K562 (cell line): ENCODE data around the gene TBATA.

Source experiments
- EP300 ChIP-seq: IDR thresholded peaks from 2 replicates; pipeline ENCODE4 v1.6.1; 2012; ENCODE audit warnings: low read length, improper control_type of control experiment
- GABPA ChIP-seq: fragments of 200-800 bp; sonication (Bioruptor generic); conservative IDR thresholded peaks from 2 replicates; pipeline ENCODE4 v1.6.1; 2016; ENCODE audit warnings: low read depth, missing genetic modification characterization, missing compliant biosample characterization
- HDAC2 ChIP-seq: fragments of 450-650 bp; IDR thresholded peaks from 2 replicates; pipeline ENCODE4 v1.6.1; 2016; ENCODE audit warnings: mild to moderate bottlenecking
- SNRNP70 ChIP-seq: fragments of 200-400 bp; formaldehyde crosslinking; optimal IDR thresholded peaks from 2 replicates; pipeline ENCODE3; 2017; ENCODE audit warnings: low read depth, low read length
- TF ChIP-seq, protein P1 (sequence below), 3 experiments: IDR thresholded peaks in 2 of 3; conservative IDR thresholded peaks in 1 of 3; 2 replicates each; pipeline ENCODE4 v1.5.1; 2011 to 2012; ENCODE audit warnings: low read length in 3 of 3, mild to moderate bottlenecking in 3 of 3, control low read depth in 2 of 3, improper control_type of control experiment in 1 of 3, inconsistent platforms in 1 of 3, low read depth in 1 of 3, mixed read lengths in 1 of 3, moderate library complexity in 1 of 3; ENCODE audit not compliant: insufficient read depth in 2 of 3
- TF ChIP-seq, protein P2 (sequence below), 2 experiments: fragments of 450-650 bp; conservative IDR thresholded peaks; 2 replicates each; pipeline ENCODE4 v1.6.1; 2017; ENCODE audit warnings: mild to moderate bottlenecking in 2 of 2, moderate library complexity in 2 of 2
- TF ChIP-seq, protein P3 (sequence below): fragments of 250-450 bp; sonication (Bioruptor Pico); IDR thresholded peaks from 2 replicates; pipeline ENCODE4 v1.5.0; 2020; ENCODE audit warnings: mild to moderate bottlenecking, borderline replicate concordance

DNA sequence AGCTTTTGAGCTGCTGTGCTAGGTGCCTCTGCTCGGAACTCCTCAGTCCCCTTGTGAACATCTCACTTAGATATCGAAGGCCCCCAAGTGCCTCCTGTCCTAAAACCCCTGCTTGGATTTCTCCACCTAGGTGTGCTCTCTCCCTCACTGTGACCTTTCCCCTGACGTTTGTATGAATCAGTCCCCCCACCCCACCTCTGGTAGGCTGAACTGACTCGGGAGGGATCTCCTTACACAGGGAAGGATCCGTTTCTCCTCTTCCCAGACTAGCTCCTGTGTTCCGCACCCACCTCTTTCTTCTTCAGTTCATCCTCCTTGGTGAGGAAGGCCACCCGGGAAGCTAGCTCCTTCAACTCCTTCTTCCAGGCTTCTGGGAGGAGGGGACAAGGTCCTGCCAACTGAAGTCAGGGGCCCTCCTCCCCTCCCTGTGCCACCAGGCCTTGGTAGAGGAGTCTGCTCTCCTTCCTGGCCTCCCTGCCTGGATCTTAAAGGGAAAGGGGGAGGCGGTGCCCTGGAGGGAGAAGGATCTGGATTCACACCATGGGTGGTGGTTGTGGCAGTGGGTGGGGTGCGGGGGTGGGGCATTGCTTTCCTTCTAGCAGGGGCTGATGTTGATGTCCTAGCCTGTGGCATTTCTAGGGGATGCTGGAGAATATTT, 6.8 kb downstream of the TBATA start:
- TF ChIP-seq SNRNP70, result no peak
- TF ChIP-seq GABPA (tag), result no peak
- TF ChIP-seq EP300, result no peak
- TF ChIP-seq, protein P1, sequence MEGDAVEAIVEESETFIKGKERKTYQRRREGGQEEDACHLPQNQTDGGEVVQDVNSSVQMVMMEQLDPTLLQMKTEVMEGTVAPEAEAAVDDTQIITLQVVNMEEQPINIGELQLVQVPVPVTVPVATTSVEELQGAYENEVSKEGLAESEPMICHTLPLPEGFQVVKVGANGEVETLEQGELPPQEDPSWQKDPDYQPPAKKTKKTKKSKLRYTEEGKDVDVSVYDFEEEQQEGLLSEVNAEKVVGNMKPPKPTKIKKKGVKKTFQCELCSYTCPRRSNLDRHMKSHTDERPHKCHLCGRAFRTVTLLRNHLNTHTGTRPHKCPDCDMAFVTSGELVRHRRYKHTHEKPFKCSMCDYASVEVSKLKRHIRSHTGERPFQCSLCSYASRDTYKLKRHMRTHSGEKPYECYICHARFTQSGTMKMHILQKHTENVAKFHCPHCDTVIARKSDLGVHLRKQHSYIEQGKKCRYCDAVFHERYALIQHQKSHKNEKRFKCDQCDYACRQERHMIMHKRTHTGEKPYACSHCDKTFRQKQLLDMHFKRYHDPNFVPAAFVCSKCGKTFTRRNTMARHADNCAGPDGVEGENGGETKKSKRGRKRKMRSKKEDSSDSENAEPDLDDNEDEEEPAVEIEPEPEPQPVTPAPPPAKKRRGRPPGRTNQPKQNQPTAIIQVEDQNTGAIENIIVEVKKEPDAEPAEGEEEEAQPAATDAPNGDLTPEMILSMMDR (IDR thresholded peaks at IDR 0.05 in 2 of 3, conservative IDR thresholded peaks at IDR 0.05 in 1 of 3; ENCODE audit: insufficient read depth in 2 of 3, low read depth in 1 of 3, low read length in 3 of 3), result no peak
- TF ChIP-seq, protein P2, sequence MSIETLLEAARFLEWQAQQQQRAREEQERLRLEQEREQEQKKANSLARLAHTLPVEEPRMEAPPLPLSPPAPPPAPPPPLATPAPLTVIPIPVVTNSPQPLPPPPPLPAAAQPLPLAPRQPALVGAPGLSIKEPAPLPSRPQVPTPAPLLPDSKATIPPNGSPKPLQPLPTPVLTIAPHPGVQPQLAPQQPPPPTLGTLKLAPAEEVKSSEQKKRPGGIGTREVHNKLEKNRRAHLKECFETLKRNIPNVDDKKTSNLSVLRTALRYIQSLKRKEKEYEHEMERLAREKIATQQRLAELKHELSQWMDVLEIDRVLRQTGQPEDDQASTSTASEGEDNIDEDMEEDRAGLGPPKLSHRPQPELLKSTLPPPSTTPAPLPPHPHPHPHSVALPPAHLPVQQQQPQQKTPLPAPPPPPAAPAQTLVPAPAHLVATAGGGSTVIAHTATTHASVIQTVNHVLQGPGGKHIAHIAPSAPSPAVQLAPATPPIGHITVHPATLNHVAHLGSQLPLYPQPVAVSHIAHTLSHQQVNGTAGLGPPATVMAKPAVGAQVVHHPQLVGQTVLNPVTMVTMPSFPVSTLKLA (conservative IDR thresholded peaks at IDR 0.05), result no peak
- TF ChIP-seq HDAC2, result no peak
- TF ChIP-seq, protein P3, sequence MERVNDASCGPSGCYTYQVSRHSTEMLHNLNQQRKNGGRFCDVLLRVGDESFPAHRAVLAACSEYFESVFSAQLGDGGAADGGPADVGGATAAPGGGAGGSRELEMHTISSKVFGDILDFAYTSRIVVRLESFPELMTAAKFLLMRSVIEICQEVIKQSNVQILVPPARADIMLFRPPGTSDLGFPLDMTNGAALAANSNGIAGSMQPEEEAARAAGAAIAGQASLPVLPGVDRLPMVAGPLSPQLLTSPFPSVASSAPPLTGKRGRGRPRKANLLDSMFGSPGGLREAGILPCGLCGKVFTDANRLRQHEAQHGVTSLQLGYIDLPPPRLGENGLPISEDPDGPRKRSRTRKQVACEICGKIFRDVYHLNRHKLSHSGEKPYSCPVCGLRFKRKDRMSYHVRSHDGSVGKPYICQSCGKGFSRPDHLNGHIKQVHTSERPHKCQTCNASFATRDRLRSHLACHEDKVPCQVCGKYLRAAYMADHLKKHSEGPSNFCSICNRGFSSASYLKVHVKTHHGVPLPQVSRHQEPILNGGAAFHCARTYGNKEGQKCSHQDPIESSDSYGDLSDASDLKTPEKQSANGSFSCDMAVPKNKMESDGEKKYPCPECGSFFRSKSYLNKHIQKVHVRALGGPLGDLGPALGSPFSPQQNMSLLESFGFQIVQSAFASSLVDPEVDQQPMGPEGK (CRISPR knock-in tag), result no peak
